OCI-LY7 (cell line): Measurements from ENCODE around the gene TTLL6. TPM values are rescaled to one million over a fixed set of nuclear protein-coding genes. Genes with fewer than 3 reads are reported as not detected.

Source experiments
- BruUV-seq: library from RNA; stranded (reverse); fragments of 400-500 nt; replicated peaks from 2 replicates; lab custom pipeline; 2021; lab: Mats Ljungman, UMichigan
- CTCF ChIA-PET: fragments of 300-600 bp; sonication (Branson Sonifier 250); formaldehyde crosslinking; loops from one replicate; lab custom pipeline; 2022; ENCODE audit warnings: antibody characterized with exemption; ENCODE audit not compliant: unreplicated experiment; lab: Charles Lee
- POLR2A ChIA-PET: fragments of 300-600 bp; sonication (Branson Sonifier 250); formaldehyde crosslinking; loops from one replicate; lab custom pipeline; 2022; ENCODE audit warnings: antibody characterized with exemption; lab: Charles Lee
- DNase-seq: peaks from one replicate; pipeline ENCODE4 v3.0.0-alpha.2; 2015; ENCODE audit warnings: low spot score
- H2AFZ ChIP-seq: fragments of 200-600 bp; sonication (generic), shearing (Covaris generic); 2 replicates; pipeline ENCODE4 v1.6.1; 2014; ENCODE audit warnings: mild to moderate bottlenecking, antibody characterized with exemption, low read length, moderate library complexity
- H3K27ac ChIP-seq: fragments of 200-600 bp; sonication (generic); 2 replicates; pipeline ENCODE4 v1.5.1; 2014; ENCODE audit warnings: mixed run types, low read depth, mild to moderate bottlenecking, moderate library complexity, low read length, inconsistent platforms; ENCODE audit not compliant: poor library complexity, severe bottlenecking
- H3K36me3 ChIP-seq: fragments of 200-600 bp; sonication (generic); 2 replicates; pipeline ENCODE4 v1.6.1; 2014; ENCODE audit warnings: mild to moderate bottlenecking, antibody characterized with exemption, low read length, moderate library complexity, mixed read lengths; ENCODE audit not compliant: insufficient read depth
- H3K4me1 ChIP-seq: fragments of 200-600 bp; sonication (generic); 2 replicates; pipeline ENCODE4 v1.5.1; 2014; ENCODE audit warnings: mild to moderate bottlenecking, low read length; ENCODE audit not compliant: insufficient read depth, poor library complexity, severe bottlenecking
- H3K4me2 ChIP-seq: fragments of 200-600 bp; sonication (generic); 2 replicates; pipeline ENCODE4 v1.6.1; 2014; ENCODE audit warnings: mild to moderate bottlenecking, low read length
- H3K4me3 ChIP-seq: fragments of 200-600 bp; sonication (generic); 2 replicates; pipeline ENCODE4 v1.5.1; 2014; ENCODE audit warnings: mild to moderate bottlenecking, low read depth, low read length; ENCODE audit not compliant: poor library complexity, severe bottlenecking
- H3K79me2 ChIP-seq: fragments of 200-600 bp; sonication (generic); 2 replicates; pipeline ENCODE4 v1.6.1; 2016; ENCODE audit warnings: low read depth, mild to moderate bottlenecking, low read length, moderate library complexity, mixed read lengths; ENCODE audit not compliant: insufficient read depth
- H3K9me2 ChIP-seq: fragments of 200-600 bp; sonication (generic); 2 replicates; pipeline ENCODE4 v1.6.1; 2016; ENCODE audit warnings: mild to moderate bottlenecking, low read length, mixed read lengths; ENCODE audit not compliant: insufficient read depth
- H3K9me3 ChIP-seq: fragments of 200-600 bp; sonication (generic); 2 replicates; pipeline ENCODE4 v1.6.1; 2014; ENCODE audit warnings: mild to moderate bottlenecking, mixed run types, low read length, mixed read lengths
- H4K20me1 ChIP-seq: fragments of 200-600 bp; sonication (generic); 2 replicates; pipeline ENCODE4 v1.6.1; 2014; ENCODE audit warnings: mild to moderate bottlenecking, antibody characterized with exemption, low read length, moderate library complexity, mixed read lengths; ENCODE audit not compliant: insufficient read depth
- EZH2phosphoT487 ChIP-seq: fragments of 200-600 bp; sonication (generic); IDR thresholded peaks from 2 replicates; pipeline ENCODE4 v1.6.1; 2018; ENCODE audit warnings: low read depth, borderline replicate concordance, mild to moderate bottlenecking, mixed run types, antibody characterized with exemption, low read length, moderate library complexity, mixed read lengths
- intact Hi-C: fragments of 100-400 bp; cut with micrococcal nuclease; formaldehyde crosslinking; loops from one replicate; pipeline ENCODE4 v1.10.0; 2022; ENCODE audit not compliant: unreplicated experiment
- total RNA-seq, 2 experiments: library from RNA; depleted of rRNA in 1 of 2; stranded (reverse); fragments of >200 nt in 1 of 2; shearing (Covaris generic) in 1 of 2; gene quantifications; 2 replicates each; pipeline ENCODE4 v1.2.3, GENCODE V29; 2014 to 2022
- TF ChIP-seq, protein P1 (sequence below): fragments of 200-600 bp; sonication (generic); conservative IDR thresholded peaks from 2 replicates; pipeline ENCODE4 v1.5.1; 2014; ENCODE audit warnings: mild to moderate bottlenecking, antibody characterized with exemption, low read length, moderate library complexity, mixed read lengths

The TTLL6 gene
- total RNA-seq, 2 experiments from 2014 or later: not detected

DNA sequence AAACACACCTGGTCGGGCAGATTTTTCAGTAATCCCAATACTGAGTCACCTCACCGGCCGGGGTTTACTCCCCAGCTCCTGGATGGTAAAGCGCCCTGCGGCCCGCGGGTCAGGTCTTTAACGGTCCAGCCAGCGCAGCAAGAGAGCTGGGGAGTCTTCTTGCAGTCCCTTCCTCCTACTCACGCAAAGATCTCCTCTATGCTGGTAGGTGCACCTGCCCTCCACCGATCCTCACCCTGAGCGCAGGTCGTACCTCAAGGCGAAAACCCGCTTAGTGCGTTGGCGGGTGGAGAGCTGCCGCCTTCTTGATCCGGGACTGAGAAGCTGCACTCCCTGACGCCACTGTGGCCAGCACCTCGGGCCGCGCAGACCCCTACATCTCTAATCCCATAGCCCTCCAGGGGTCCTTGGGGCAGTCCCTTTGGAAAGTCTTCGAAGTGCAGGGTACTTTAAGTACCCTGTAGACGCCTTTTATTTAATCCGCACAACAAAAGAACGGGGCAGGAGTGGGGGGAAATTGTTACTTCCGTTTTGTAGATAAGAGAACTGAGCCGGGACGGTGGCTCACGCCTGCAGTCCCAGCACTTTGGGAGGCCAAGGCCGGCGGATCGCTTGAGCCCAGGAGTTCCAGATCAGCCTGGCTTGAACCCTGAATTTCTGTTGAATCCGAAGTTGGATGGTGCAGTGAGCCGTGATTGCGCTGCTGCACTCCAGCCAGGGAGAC, 78.1 kb downstream of the TTLL6 start:
- H4K20me1 ChIP-seq: no peaks in the 10 kb centered on the region
- no peak for TF ChIP-seq EZH2phosphoT487
- TF ChIP-seq, protein P1, sequence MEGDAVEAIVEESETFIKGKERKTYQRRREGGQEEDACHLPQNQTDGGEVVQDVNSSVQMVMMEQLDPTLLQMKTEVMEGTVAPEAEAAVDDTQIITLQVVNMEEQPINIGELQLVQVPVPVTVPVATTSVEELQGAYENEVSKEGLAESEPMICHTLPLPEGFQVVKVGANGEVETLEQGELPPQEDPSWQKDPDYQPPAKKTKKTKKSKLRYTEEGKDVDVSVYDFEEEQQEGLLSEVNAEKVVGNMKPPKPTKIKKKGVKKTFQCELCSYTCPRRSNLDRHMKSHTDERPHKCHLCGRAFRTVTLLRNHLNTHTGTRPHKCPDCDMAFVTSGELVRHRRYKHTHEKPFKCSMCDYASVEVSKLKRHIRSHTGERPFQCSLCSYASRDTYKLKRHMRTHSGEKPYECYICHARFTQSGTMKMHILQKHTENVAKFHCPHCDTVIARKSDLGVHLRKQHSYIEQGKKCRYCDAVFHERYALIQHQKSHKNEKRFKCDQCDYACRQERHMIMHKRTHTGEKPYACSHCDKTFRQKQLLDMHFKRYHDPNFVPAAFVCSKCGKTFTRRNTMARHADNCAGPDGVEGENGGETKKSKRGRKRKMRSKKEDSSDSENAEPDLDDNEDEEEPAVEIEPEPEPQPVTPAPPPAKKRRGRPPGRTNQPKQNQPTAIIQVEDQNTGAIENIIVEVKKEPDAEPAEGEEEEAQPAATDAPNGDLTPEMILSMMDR: no peak
- no peak overlapping the region for H2AFZ ChIP-seq
- POLR2A ChIA-PET: no interaction called here
- H3K36me3 ChIP-seq: no peaks in the 10 kb centered on the region
- H3K79me2 ChIP-seq: no peaks in the 10 kb centered on the region
- DNase-seq: no peak
- no TSS peak for BruUV-seq
- CTCF ChIA-PET: no interaction called here
- H3K27ac ChIP-seq: no peak overlapping the region
- intact Hi-C loops: no loop called here
- no peak overlapping the region for H3K4me2 ChIP-seq
- H3K9me3 ChIP-seq: no peaks in the 10 kb centered on the region
- no peaks in the 10 kb centered on the region for H3K9me2 ChIP-seq
- no peaks in the 10 kb centered on the region for H3K4me1 ChIP-seq
- no peak overlapping the region for H3K4me3 ChIP-seq

DNA sequence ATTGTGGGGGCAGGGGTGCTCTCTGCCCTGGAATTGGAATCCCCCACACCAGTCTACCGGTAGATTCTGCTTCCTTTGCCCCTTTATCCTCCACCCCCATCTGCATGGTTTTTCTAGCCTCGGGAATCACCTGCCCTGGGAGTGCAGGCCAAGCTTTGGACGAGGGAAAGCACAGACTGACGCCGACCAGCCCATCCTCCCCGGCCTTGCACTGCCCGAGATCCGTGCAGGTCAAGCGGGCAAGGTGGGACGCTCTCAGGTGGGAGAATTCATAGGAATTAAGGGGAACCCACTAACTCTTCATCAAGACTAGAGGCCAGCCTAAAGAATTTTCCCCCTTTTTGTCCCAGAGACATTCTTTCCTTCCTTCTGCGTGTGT, 78.6 kb downstream of the TTLL6 start:
- H3K4me3 ChIP-seq: no peak overlapping the region
- H2AFZ ChIP-seq: no peak overlapping the region
- H3K4me1 ChIP-seq: no peaks in the 10 kb centered on the region
- H3K27ac ChIP-seq: no peak overlapping the region
- intact Hi-C loops: no loop called here
- H3K9me3 ChIP-seq: no peaks in the 10 kb centered on the region
- TF ChIP-seq, protein P1: no peak
- TF ChIP-seq EZH2phosphoT487: no peak
- H4K20me1 ChIP-seq: no peaks in the 10 kb centered on the region
- H3K9me2 ChIP-seq: no peaks in the 10 kb centered on the region
- H3K36me3 ChIP-seq: no peaks in the 10 kb centered on the region
- no peaks in the 10 kb centered on the region for H3K79me2 ChIP-seq
- no peak for DNase-seq
- no TSS peak for BruUV-seq
- CTCF ChIA-PET: no interaction called here
- POLR2A ChIA-PET: no interaction called here
- no peak overlapping the region for H3K4me2 ChIP-seq
